ENCODE data around the gene KPNB1. TPM values are rescaled to one million over a fixed set of nuclear protein-coding genes. Genes with fewer than 3 reads are reported as not detected.

The KPNB1 gene
- 295 and 318 TPM in 2 replicates for total RNA-seq

GRCh38 chr17:47649153-47649971 lies at the start of gene KPNB1:
KPNB1 (plus strand) TSS chr17:47649919; CDS start chr17:47650245, 326 bp downstream.

GRCh38 chr17:47693731-47694580 lies 44.2 kb downstream of the KPNB1 start, which contains the start of gene TBKBP1:
TBKBP1 (plus strand) TSS chr17:47694161; CDS start chr17:47696113, 1,952 bp downstream.

GRCh38 chr17:47733047-47733673 lies 83.4 kb downstream of the KPNB1 start, which contains the start of gene TBX21:
TBX21 (plus strand) TSS chr17:47733236; CDS start chr17:47733455, 219 bp downstream.

Other genes with a start within 250 kb of the KPNB1 start
- 93.6 and 112 TPM in 2 replicates for gene NPEPPS, start 118.8 kb upstream of the KPNB1 start, total RNA-seq
- gene TBKBP1, start 44.2 kb downstream of the KPNB1 start, total RNA-seq, result 8.1 and 8.9 TPM in 2 replicates
- gene TBX21, start 83.3 kb downstream of the KPNB1 start, total RNA-seq, result not detected in 2 replicates
- 0.43 and 2.7 TPM in 2 replicates for gene OSBPL7, start 171.9 kb downstream of the KPNB1 start, total RNA-seq
- gene MRPL10, start 181.6 kb downstream of the KPNB1 start, total RNA-seq, result 17.6 and 18.8 TPM in 2 replicates
- not detected in 2 replicates for gene LRRC46, start 181.8 kb downstream of the KPNB1 start, total RNA-seq
- gene SCRN2, start 191.4 kb downstream of the KPNB1 start, total RNA-seq, result 19.2 and 28.9 TPM in 2 replicates
- 1.9 and 2.2 TPM in 2 replicates for gene SP6, start 201.2 kb downstream of the KPNB1 start, total RNA-seq
- 0.24 and 0.43 TPM in 2 replicates for gene SP2, start 246.3 kb downstream of the KPNB1 start, total RNA-seq

All from tracheal epithelial cell (primary cell).